ENCODE measurements around the gene NIP7. TPM values are rescaled to one million over a fixed set of nuclear protein-coding genes. Genes with fewer than 3 reads are reported as not detected.
A peak's percentile ranks its signal among the peaks of the same experiment; 100 is the strongest.

The NIP7 gene
- total and polyA plus RNA-seq, 9 of the 15 experiments (the other 6 are each of a cell fraction or from before 2014, with no cell fraction given) = 28.9 to 85.5 (median 72.5) TPM

GRCh38 chr16:69366431-69366830 lies 26.9 kb downstream of the NIP7 start (continued):
- TF ChIP-seq, protein P1, sequence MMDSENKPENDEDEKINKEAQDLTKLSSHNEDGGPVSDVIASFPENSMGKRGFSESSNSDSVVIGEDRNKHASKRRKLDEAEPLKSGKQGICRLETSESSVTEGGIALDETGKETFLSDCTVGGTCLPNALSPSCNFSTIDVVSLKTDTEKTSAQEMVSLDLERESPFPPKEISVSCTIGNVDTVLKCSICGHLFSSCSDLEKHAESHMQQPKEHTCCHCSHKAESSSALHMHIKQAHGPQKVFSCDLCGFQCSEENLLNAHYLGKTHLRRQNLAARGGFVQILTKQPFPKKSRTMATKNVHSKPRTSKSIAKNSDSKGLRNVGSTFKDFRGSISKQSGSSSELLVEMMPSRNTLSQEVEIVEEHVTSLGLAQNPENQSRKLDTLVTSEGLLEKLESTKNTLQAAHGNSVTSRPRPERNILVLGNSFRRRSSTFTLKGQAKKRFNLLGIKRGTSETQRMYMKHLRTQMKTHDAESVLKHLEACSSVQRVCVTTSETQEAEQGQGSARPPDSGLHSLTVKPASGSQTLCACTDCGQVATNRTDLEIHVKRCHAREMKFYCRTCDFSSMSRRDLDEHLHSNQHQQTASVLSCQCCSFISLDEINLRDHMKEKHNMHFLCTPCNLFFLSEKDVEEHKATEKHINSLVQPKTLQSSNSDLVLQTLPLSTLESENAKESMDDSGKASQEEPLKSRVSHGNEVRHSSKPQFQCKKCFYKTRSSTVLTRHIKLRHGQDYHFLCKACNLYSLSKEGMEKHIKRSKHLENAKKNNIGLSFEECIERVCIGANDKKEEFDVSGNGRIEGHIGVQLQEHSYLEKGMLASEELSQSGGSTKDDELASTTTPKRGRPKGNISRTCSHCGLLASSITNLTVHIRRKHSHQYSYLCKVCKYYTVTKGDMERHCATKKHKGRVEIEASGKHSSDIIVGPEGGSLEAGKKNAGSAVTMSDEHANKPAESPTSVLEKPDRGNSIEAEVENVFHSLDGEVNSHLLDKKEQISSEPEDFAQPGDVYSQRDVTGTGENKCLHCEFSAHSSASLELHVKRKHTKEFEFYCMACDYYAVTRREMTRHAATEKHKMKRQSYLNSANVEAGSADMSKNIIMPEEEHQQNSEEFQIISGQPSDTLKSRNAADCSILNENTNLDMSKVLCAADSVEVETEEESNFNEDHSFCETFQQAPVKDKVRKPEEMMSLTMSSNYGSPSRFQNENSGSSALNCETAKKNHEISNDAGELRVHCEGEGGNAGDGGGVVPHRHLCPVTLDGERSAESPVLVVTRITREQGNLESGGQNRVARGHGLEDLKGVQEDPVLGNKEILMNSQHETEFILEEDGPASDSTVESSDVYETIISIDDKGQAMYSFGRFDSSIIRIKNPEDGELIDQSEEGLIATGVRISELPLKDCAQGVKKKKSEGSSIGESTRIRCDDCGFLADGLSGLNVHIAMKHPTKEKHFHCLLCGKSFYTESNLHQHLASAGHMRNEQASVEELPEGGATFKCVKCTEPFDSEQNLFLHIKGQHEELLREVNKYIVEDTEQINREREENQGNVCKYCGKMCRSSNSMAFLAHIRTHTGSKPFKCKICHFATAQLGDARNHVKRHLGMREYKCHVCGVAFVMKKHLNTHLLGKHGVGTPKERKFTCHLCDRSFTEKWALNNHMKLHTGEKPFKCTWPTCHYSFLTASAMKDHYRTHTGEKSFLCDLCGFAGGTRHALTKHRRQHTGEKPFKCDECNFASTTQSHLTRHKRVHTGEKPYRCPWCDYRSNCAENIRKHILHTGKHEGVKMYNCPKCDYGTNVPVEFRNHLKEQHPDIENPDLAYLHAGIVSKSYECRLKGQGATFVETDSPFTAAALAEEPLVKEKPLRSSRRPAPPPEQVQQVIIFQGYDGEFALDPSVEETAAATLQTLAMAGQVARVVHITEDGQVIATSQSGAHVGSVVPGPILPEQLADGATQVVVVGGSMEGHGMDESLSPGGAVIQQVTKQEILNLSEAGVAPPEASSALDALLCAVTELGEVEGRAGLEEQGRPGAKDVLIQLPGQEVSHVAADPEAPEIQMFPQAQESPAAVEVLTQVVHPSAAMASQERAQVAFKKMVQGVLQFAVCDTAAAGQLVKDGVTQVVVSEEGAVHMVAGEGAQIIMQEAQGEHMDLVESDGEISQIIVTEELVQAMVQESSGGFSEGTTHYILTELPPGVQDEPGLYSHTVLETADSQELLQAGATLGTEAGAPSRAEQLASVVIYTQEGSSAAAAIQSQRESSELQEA (IDR thresholded peaks at IDR 0.05; ENCODE audit: low read depth) = no peak
- TF ChIP-seq BCL6 (CRISPR knock-in tag; IDR thresholded peaks at IDR 0.05) = no peak

- Histone ChIP-seq H3K9me3 (replicated peaks; ENCODE audit: control insufficient read depth, insufficient read depth, low read depth, low read length) (no peaks in the 10 kb centered on the region), H3K9ac (ENCODE audit: insufficient read depth in 1 of 2, low read depth in 2 of 2, low read length in 2 of 2) (no peak overlapping the region), H2AFZ (ENCODE audit: low read depth, low read length) (no peak overlapping the region), H3K27ac (ENCODE audit: extremely low read depth, low read depth, low read length) (peak overlapping the region; percentile 62; the same call in 2 of the 3 replicates), H3K36me3 (ENCODE audit: control insufficient read depth, insufficient read depth, low read length) (peaks cover 93% of the 10 kb centered on the region), H3K4me3 (no peak overlapping the region), H3K4me1 (replicated peaks in 1 of 2; ENCODE audit: control insufficient read depth in 2 of 2, insufficient read depth in 2 of 2, low read length in 2 of 2) (peaks cover 0 to 10% of the 10 kb centered on the region in 2 experiments; a peak in 3 of 5 replicates), H3K9me1 (ENCODE audit: control insufficient read depth, insufficient read depth, low read length) (no peaks in the 10 kb centered on the region), H4K20me1 (replicated peaks; ENCODE audit: control insufficient read depth, insufficient read depth, low read length) (0 out of 2 replicates have a peak, but pooled peaks cover 3% of the 10 kb centered on the region), H3K4me2 (ENCODE audit: insufficient read depth, low read length) (no peak overlapping the region; the same call in 1 of the 2 replicates), H3K79me2 (ENCODE audit: control insufficient read depth, insufficient read depth, low read length) (no peaks in the 10 kb centered on the region; the same call in 2 of the 3 replicates), H3K27me3 (ENCODE audit: control insufficient read depth in 2 of 2, insufficient read depth in 2 of 2, low read length in 2 of 2) (no peaks in the 10 kb centered on the region)
- ATAC-seq (peak; percentile 58; the same call in 2 of the 3 replicates), DNase-seq (ENCODE audit: extremely low read depth in 1 of 4, low spot score in 3 of 4) (peak in 2 of 4 experiments; percentile 58 to 63), FAIRE-seq (peak; percentile 84)
- BruUV-seq (replicated peaks) = no TSS peak
- intact Hi-C loops (cut with micrococcal nuclease) = no loop called here
- in situ Hi-C loops (cut with MboI) = no loop called here
- CTCF ChIA-PET (ENCODE audit: low intra/inter-chr PET ratio) = no interaction called here
- WGBS (ENCODE audit: insufficient coverage, low coverage, missing lambda C conversion rate) = 27% methylated on average over 7 of the region's 7 CpGs
- POLR2A ChIA-PET = interaction anchor here (0.6 kb wide), 1 partner anchor 11 kb away, joined by 3 read pairs; no protein-coding TSS in a partner anchor
- TF ChIP-seq RHOXF2B (CRISPR knock-in tag; conservative IDR thresholded peaks at IDR 0.05) (no peak), KLF13 (tag; IDR thresholded peaks at IDR 0.05; ENCODE audit: borderline replicate concordance, low read depth) (no peak), SIRT6 (IDR thresholded peaks at IDR 0.05; ENCODE audit: low read depth, low read length) (no peak), FOXA3 (CRISPR knock-in tag; conservative IDR thresholded peaks at IDR 0.05 in 1 of 2, IDR thresholded peaks at IDR 0.05 in 1 of 2) (peak; percentile 72 to 90), SMC3 (conservative IDR thresholded peaks at IDR 0.05; ENCODE audit: insufficient read depth, low read depth, low read length) (no peak), TBP (optimal IDR thresholded peaks at IDR 0.05; ENCODE audit: low read depth, low read length) (no peak), RBM39 (optimal IDR thresholded peaks at IDR 0.05; ENCODE audit: low read depth, low read length) (no peak), CHD2 (IDR thresholded peaks at IDR 0.05; ENCODE audit: low read depth, low read length) (no peak), PHTF2 (CRISPR knock-in tag; IDR thresholded peaks at IDR 0.05) (no peak), IFI16 (CRISPR knock-in tag; IDR thresholded peaks at IDR 0.05) (no peak), SP1 (CRISPR knock-in tag; IDR thresholded peaks at IDR 0.05) (no peak)
Observed at GRCh38 chr16:69367980-69368379, 28.4 kb downstream of the NIP7 start.

Data from K562 (cell line).